K562 (cell line): ENCODE data around the gene PARD3B. TPM values are rescaled to one million over a fixed set of nuclear protein-coding genes. Genes with fewer than 3 reads are reported as not detected.

Source experiments
- ARID1B ChIP-seq: fragments of 450-650 bp; IDR thresholded peaks from 2 replicates; pipeline ENCODE4 v1.6.1; 2016; ENCODE audit warnings: antibody characterized with exemption, mild to moderate bottlenecking, inconsistent platforms
- BDP1 ChIP-seq: IDR thresholded peaks from 3 replicates; pipeline ENCODE4 v1.6.1; 2011; ENCODE audit not compliant: insufficient read length, insufficient read depth
- CBFA2T3 ChIP-seq: fragments of 450-650 bp; IDR thresholded peaks from 2 replicates; pipeline ENCODE4 v1.6.1; 2017
- CREBBP ChIP-seq: IDR thresholded peaks from one replicate; pipeline ENCODE4 v1.6.1; 2012; ENCODE audit warnings: low read depth, mild to moderate bottlenecking, control low read depth, inconsistent platforms, low read length
- ELF1 ChIP-seq: fragments of 200-800 bp; sonication (Bioruptor generic); IDR thresholded peaks from 2 replicates; pipeline ENCODE4 v1.6.1; 2016; ENCODE audit warnings: missing genetic modification characterization, missing compliant biosample characterization
- EP300 ChIP-seq: IDR thresholded peaks from 2 replicates; pipeline ENCODE4 v1.6.1; 2012; ENCODE audit warnings: low read length, improper control_type of control experiment
- FOSL1 ChIP-seq: fragments of 200-800 bp; sonication (Bioruptor generic); conservative IDR thresholded peaks from 2 replicates; pipeline ENCODE4 v1.6.1; 2016; ENCODE audit warnings: missing genetic modification characterization, missing compliant biosample characterization
- HDAC2 ChIP-seq: fragments of 450-650 bp; IDR thresholded peaks from 2 replicates; pipeline ENCODE4 v1.6.1; 2016; ENCODE audit warnings: mild to moderate bottlenecking
- IFI16 ChIP-seq: fragments of 250-450 bp; sonication (Bioruptor Pico); IDR thresholded peaks from 2 replicates; pipeline ENCODE4 v2.1.2; 2022; ENCODE audit warnings: mild to moderate bottlenecking, inconsistent platforms
- KHSRP ChIP-seq: fragments of 450-650 bp; IDR thresholded peaks from 2 replicates; pipeline ENCODE4 v1.6.1; 2017
- KLF13 ChIP-seq: fragments of 450-650 bp; IDR thresholded peaks from 2 replicates; pipeline ENCODE4 v1.6.1; 2016; ENCODE audit warnings: missing genetic modification characterization, low read depth, mild to moderate bottlenecking, missing compliant biosample characterization, moderate library complexity, borderline replicate concordance
- LEF1 ChIP-seq: fragments of 450-650 bp; IDR thresholded peaks from 2 replicates; pipeline ENCODE4 v1.6.1; 2016; ENCODE audit warnings: mild to moderate bottlenecking
- MBD2 ChIP-seq: sonication (generic); IDR thresholded peaks from 2 replicates; pipeline ENCODE4 v1.6.1; 2016; ENCODE audit warnings: low read depth, borderline replicate concordance
- MLLT1 ChIP-seq, 2 experiments: fragments of 450-650 bp; IDR thresholded peaks; 2 replicates each; pipeline ENCODE4 v1.6.1; 2016
- PKNOX1 ChIP-seq: fragments of 450-650 bp; IDR thresholded peaks from 2 replicates; pipeline ENCODE4 v1.6.1; 2016
- PML ChIP-seq: IDR thresholded peaks from 2 replicates; pipeline ENCODE4 v1.6.1; 2012; ENCODE audit warnings: low read length, inconsistent platforms
- TFE3 ChIP-seq: fragments of 450-650 bp; formaldehyde crosslinking; IDR thresholded peaks from 2 replicates; pipeline ENCODE4 v1.4.0; 2020; ENCODE audit warnings: mild to moderate bottlenecking, mixed read lengths
- ZNF175 ChIP-seq: fragments of 200-800 bp; sonication (Bioruptor generic); IDR thresholded peaks from 2 replicates; pipeline ENCODE4 v1.6.1; 2016; ENCODE audit warnings: low read depth, mild to moderate bottlenecking, missing genetic modification characterization, missing compliant biosample characterization
- ZNF280B ChIP-seq: fragments of 250-450 bp; sonication (Bioruptor Pico); IDR thresholded peaks from 2 replicates; pipeline ENCODE4 v1.5.1; 2021; ENCODE audit warnings: mild to moderate bottlenecking
- polyA plus RNA-seq, 8 experiments: library from polyadenylated mRNA; depleted of rRNA in 4 of 8; stranded (reverse) in 5 of 8; unstranded in 3 of 8; fragments of >200 nt; fragmentation: Nextera tagmentation in 2 of 8; fragmentation: Illumina TruSeq in 1 of 8; extraction: Ambion mirVana in 2 of 8; extraction: Trizol in 1 of 8; gene quantifications; 2 replicates each; pipeline versions ENCODE4 v1.2.1 to v1.2.3, GENCODE V29; 2011 to 2014; ENCODE audit warnings: inconsistent platforms in 1 of 8, missing spikeins in 1 of 8
- total RNA-seq, 7 experiments: library from RNA; depleted of rRNA in 6 of 7; stranded (reverse); fragments of >200 nt in 6 of 7; fragmentation: Illumina TruSeq in 2 of 7; extraction: Trizol in 2 of 7; gene quantifications; 2 replicates each; pipeline versions ENCODE4 v1.2.1 to v1.2.3, GENCODE V29; 2011 to 2021; ENCODE audit warnings: low replicate concordance in 1 of 7
- TF ChIP-seq, protein P1 (sequence below), 2 experiments: IDR thresholded peaks in 1 of 2; conservative IDR thresholded peaks in 1 of 2; 2 replicates each; pipeline ENCODE4 v1.6.1; 2016; ENCODE audit warnings: low read depth in 2 of 2, mild to moderate bottlenecking in 1 of 2, missing compliant biosample characterization in 1 of 2, missing genetic modification characterization in 1 of 2, moderate library complexity in 1 of 2

PARD3B gene
- total and polyA plus RNA-seq, 9 of the 15 experiments (the other 6 are each of a cell fraction or from before 2014, with no cell fraction given) = 0.15 to 3.0 (median 1.1) TPM

GRCh38 chr2:205053827-205054410 lies 508.6 kb downstream of the PARD3B start (continued):
- TF ChIP-seq PML (peak; percentile 44; the same call in 1 of the 2 replicates), CBFA2T3 (peak; percentile 88), LEF1 (no peak), TFE3 (CRISPR knock-in tag) (no peak), CREBBP (no peak), IFI16 (CRISPR knock-in tag) (no peak), BDP1 (no peak), ARID1B (peak; percentile 77), MBD2 (no peak), HDAC2 (0 out of 2 replicates have a peak, but pooled peaks have one; percentile 31), ELF1 (tag) (no peak), KLF13 (tag) (no peak), FOSL1 (tag) (peak; percentile 44; the same call in 1 of the 2 replicates), KHSRP (no peak), MLLT1 (IDR thresholded peaks at IDR 0.05) (no peak), ZNF280B (CRISPR knock-in tag) (no peak), ZNF175 (CRISPR knock-in tag) (0 out of 2 replicates have a peak, but pooled peaks have one; percentile 35), EP300 (peak; percentile 49), PKNOX1 (no peak)
- TF ChIP-seq, protein P1, sequence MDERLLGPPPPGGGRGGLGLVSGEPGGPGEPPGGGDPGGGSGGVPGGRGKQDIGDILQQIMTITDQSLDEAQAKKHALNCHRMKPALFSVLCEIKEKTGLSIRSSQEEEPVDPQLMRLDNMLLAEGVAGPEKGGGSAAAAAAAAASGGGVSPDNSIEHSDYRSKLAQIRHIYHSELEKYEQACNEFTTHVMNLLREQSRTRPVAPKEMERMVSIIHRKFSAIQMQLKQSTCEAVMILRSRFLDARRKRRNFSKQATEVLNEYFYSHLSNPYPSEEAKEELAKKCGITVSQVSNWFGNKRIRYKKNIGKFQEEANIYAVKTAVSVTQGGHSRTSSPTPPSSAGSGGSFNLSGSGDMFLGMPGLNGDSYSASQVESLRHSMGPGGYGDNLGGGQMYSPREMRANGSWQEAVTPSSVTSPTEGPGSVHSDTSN (CRISPR knock-in tag; IDR thresholded peaks at IDR 0.05; ENCODE audit: low read depth) = no peak
- TF ChIP-seq, protein P1 (tag; conservative IDR thresholded peaks at IDR 0.05; ENCODE audit: low read depth) = peak; percentile 47; the same call in 1 of the 2 replicates
- TF ChIP-seq, all 486 proteins: peak for 26
